ENCODE data around the gene TOMM40L. TPM values are rescaled to one million over a fixed set of nuclear protein-coding genes. Genes with fewer than 3 reads are reported as not detected.
A peak's percentile ranks its signal among the peaks of the same experiment; 100 is the strongest.

TOMM40L gene
- total and polyA plus RNA-seq, 5 experiments from 2014 or later = 4.9 to 11.3 (median 8.1) TPM

DNA sequence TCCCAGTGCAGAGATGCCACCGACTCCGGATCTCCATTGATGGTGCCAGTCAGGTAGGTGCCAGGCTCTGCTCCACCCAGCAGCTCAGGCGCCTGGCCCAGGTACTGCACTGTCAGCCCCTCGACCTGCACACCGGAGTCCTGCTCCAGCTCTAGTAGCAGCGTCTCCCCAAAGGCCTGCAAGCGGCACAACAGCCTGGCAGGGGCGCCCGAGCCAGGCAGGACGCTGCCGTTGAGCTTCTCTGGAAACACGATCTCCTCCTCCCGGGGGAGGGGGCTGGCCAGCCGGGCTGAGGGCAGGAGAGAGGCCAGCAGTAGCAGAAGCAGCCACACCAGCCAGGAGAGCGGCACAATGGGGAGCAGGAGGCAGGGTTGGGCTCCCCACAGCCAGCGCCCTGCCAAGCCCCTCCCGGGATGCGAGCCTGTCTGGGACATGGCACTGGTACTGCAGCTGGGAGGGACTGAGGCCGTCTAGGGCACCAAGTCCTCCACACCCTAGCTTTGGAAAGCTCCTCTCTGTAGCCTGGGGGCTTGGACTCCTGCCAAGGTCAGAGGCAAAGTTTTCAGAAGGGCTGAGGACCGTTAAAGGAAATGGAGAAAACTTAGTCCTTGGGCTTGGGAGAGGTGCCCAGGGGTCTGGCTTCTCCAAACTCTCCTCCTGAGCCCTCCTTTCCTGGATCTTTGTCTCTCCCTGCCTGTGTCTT, 27.5 kb upstream of the TOMM40L start:
- H3K9me3 Mint-ChIP-seq = no peaks in the 10 kb centered on the region
- H3K36me3 Mint-ChIP-seq = no peaks in the 10 kb centered on the region
- POLR2A ChIA-PET = interaction anchor here (1.9 to 6.5 kb wide), 3 partner anchors 17 to 33 kb away, joined by 8 to 90 read pairs (median 11); partner anchors contain the start of genes PPOX and TOMM40L
- no peak overlapping the region for H3K4me3 Mint-ChIP-seq
- DNase-seq (no peak), ATAC-seq (no peak)
- peak overlapping the region in 4 of 10 donors; percentile 50 to 95 (median 69) for H3K27ac Mint-ChIP-seq
- H3K4me1 Mint-ChIP-seq = peaks cover 21 to 72% (median 53%) of the 10 kb centered on the region in 4 donors
- no peaks in the 10 kb centered on the region for H3K27me3 Mint-ChIP-seq

DNA sequence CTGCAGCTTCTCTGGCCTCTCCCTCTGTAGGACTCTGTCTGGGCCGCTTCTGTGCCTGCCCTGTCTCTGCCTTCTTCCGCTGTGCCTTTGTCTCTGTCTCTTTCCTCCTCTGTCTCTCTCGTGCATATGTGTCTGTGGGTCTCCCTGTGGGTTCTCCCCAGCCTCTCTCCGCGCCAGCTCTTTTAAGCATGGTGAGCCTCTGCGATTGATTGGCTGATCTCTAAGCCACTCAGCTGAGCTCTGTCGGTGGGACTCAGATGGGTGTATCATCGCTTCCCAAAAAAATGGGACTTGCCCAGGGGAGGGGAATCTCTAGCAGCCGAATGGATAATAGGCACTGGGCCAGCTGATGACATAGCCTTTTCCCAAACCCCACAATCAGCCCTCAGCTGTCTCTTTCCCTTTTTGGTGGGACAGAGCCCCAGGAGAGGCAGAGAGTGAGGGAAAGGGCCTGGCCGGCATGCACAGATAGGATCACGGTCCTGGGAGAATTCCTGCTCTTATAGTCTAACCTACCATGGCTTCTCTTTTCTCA, 26.9 kb upstream of the TOMM40L start, which contains the start of gene ADAMTS4:
Gene ADAMTS4, minus strand, starts transcription at position 158 of the 535 bp plus-strand sequence. CDS start 427 bp downstream, outside the sequence.
- DNase-seq (no peak), ATAC-seq (no peak)
- H3K27ac Mint-ChIP-seq = peak within 1 kb of the TSS; percentile 24 to 99 (median 96)
- H3K36me3 Mint-ChIP-seq = peaks cover 0 to 4% (median under 1%) of the 10 kb centered on the region in 3 donors
- no peaks in the 10 kb centered on the region for H3K27me3 Mint-ChIP-seq
- H3K9me3 Mint-ChIP-seq = no peaks in the 10 kb centered on the region
- H3K4me1 Mint-ChIP-seq = peaks cover 23 to 76% (median 58%) of the 10 kb centered on the region in 4 donors
- peak within 1 kb of the TSS in 6 of 10 donors; percentile 3 to 97 (median 76) for H3K4me3 Mint-ChIP-seq
- POLR2A ChIA-PET = interaction anchor here (1.0 to 6.5 kb wide), 4 partner anchors 8 to 27 kb away, joined by 3 to 90 read pairs (median 8); partner anchors contain the start of gene TOMM40L

DNA sequence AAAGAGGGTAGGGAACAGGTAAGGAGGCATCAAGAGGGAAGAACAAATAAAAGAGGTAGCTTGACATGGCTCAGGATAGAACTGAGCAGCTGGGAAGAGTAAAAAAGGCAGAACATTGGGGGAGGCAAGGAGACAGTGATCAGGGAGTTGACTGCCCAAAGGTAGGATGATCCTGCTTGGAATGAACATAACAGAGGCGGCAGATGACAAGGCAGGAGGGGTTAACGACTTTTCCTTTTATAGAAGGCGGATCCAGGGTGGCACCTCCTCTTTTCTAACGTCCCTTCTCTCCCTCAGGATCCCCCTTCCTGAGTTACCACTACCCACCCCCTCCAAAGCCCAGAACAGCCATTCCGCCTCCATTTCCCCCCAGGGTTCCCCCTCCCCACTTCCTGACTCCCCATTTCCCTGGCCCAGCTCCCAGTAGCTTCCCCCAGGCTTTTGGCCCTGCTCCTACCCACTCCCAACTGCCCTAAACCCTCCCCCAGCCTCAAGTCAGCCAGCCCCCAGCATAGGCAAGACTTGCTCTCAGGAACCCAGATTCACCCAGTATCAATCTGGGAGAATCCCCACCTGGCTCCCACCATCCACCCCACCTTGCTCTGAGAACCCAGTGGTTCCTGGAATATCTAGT, 26.2 kb upstream of the TOMM40L start:
- Mint-ChIP-seq H3K9me3 (no peaks in the 10 kb centered on the region), H3K4me3 (peak overlapping the region in 7 of 10 donors; percentile 58 to 97 (median 94)), H3K27ac (peak overlapping the region; percentile 75 to 99 (median 97)), H3K4me1 (peaks cover 29 to 77% (median 62%) of the 10 kb centered on the region in 4 donors), H3K36me3 (peaks cover 0 to 10% (median 7%) of the 10 kb centered on the region in 3 donors), H3K27me3 (no peaks in the 10 kb centered on the region)
- DNase-seq (no peak), ATAC-seq (no peak)
- POLR2A ChIA-PET = interaction anchor here (0.6 to 6.5 kb wide), 5 partner anchors 8 to 26 kb away, joined by 3 to 90 read pairs (median 6); partner anchors contain the start of gene TOMM40L

DNA sequence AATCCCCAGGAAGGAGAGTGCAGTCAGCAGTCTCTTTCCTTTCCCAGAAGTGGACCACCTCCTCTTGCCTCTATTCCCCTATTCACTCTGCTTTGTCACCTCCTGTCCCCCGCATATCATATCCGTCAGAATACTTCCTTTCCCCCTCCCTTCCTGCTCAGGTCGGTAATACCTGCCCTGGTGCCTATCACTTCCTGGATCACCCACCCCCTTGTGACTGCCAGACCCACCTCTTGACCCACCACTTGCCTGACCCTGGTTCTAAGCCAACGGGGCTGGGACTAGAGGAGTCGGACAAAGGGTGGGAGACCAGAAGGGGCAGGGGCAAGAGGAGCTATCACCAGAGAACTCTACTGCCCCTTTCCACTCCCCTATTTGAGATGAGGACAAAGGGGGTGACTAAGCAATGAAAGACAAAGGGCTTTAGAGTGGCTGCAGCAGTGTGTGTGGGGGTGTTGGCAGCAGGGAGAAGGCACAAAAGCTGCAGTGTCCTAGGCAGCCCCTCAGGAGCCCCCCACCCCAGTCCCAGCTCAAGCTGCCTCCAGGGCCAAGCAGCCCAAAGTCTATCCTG, 25.4 kb upstream of the TOMM40L start:
- H3K27me3 Mint-ChIP-seq = no peaks in the 10 kb centered on the region
- H3K4me1 Mint-ChIP-seq = peaks cover 29 to 74% (median 61%) of the 10 kb centered on the region in 4 donors
- ATAC-seq (peak in 1 of 2 donors; percentile 17), DNase-seq (peak in 2 of 10 donors; percentile 30 to 34)
- peak overlapping the region; percentile 92 to 99 (median 98) for H3K27ac Mint-ChIP-seq
- H3K36me3 Mint-ChIP-seq = peaks cover 0 to 19% (median 7%) of the 10 kb centered on the region in 3 donors
- H3K9me3 Mint-ChIP-seq = no peaks in the 10 kb centered on the region
- peak overlapping the region; percentile 40 to 97 (median 92) for H3K4me3 Mint-ChIP-seq
- POLR2A ChIA-PET = interaction anchor here (1.0 to 7.3 kb wide), 8 partner anchors 8 to 181 kb away, joined by 3 to 231 read pairs (median 34); partner anchors contain the start of genes APOA2, B4GALT3, FCER1G and PPOX

DNA sequence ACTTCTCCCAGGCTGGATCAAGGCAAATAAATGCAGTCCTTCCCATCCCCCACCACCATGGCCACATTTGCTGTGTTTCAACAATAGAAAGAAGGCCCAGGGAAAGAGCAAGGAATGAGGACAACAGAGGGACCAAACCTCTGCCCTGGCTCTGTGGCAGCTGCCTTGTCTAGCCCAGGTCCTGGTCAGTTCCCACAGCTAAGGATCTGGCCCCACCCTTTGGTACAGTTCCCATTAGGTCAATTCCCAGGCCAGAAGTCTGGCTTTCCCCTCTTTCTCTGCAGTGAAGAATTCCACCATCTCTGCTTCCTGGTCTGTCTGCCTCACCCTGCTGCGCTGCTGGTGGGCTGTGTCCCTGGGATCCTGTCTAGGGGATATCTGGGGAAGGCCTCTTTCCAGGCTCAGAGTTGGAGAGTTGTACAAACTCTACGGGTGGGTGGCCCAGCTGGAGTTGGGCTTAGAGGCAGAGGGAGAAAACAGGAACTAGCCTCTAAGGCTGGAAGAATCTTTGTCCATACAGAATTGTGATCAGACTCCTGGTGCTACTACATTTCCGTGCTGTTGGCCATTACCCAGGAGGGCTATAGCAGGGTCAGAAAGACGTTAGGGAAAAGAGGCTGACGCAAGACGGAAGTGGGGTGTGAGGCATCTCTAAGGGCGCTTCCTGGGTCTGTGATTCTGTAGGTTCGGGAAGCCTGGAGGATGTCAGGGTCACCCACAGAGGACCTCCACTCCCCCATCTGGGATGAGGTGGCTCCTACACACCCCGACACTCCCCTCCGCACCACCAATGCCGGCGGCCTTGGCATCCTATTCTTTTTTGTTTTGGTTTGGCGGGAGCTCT, 24.6 kb upstream of the TOMM40L start:
- Mint-ChIP-seq H3K27me3 (no peaks in the 10 kb centered on the region), H3K4me3 (peak overlapping the region; percentile 92 to 97 (median 94)), H3K4me1 (peaks cover 29 to 75% (median 66%) of the 10 kb centered on the region in 4 donors), H3K27ac (peak overlapping the region; percentile 95 to 99 (median 99)), H3K36me3 (peaks cover 0 to 25% (median 7%) of the 10 kb centered on the region in 3 donors), H3K9me3 (no peaks in the 10 kb centered on the region)
- ATAC-seq (peak in 1 of 2 donors; percentile 1), DNase-seq (no peak)
- POLR2A ChIA-PET = interaction anchor here (0.8 to 7.3 kb wide), 25 partner anchors 9 to 191 kb away, joined by 3 to 231 read pairs (median 7); partner anchors contain the start of genes APOA2, B4GALT3, FCER1G and PPOX

DNA sequence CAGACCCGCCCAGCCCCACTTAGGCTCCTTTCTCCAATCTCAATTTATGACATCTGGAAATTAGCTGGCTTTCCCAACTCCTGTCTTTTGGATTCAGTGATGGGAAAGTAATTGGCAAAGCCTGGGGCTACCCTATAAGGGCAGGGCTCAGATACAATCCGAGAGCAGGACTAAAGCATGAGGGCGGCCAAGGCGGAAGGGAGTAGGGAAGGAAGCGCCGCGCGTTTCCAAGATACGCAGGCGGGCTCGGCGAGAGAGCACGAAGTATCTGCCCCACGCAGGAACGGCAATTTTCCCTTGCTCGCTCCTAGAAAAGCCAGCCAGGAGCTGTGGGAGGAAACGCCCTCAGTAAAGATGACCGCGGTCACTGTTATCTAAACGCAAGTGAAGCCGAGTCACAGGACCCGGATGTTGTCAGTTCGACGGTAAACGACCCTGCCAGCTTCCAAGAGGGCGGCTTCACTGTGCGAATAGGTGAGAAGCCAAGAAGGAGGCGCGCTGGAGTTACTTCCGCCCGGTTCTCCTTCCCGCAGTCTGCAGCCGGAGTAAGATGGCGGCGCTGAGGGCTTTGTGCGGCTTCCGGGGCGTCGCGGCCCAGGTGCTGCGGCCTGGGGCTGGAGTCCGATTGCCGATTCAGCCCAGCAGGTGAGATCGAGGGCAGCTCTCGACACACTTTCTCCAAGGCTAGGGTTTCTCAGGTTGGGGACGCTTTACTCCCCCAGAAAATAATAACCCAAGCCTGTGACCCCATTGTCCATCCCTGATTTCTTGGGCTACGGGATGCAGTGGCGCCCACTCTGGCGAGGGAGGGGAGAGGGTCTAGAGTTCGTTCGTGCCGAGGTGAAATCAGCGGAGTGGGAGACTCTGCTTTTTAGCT, 23.8 kb upstream of the TOMM40L start, which contains the start of gene NDUFS2:
Gene NDUFS2, plus strand, starts transcription at position 532 of the 877 bp plus-strand sequence. Its CDS starts 19 bp downstream, at position 551.
- Mint-ChIP-seq H3K36me3 (peaks cover 0 to 33% (median 7%) of the 10 kb centered on the region in 3 donors), H3K4me1 (peaks cover 32 to 83% (median 71%) of the 10 kb centered on the region in 4 donors), H3K4me3 (peak within 1 kb of the TSS; percentile 92 to 97 (median 94)), H3K27me3 (no peaks in the 10 kb centered on the region), H3K27ac (peak within 1 kb of the TSS; percentile 95 to 99 (median 99)), H3K9me3 (no peaks in the 10 kb centered on the region)
- DNase-seq (peak; percentile 83 to 98 (median 94)), ATAC-seq (peak; percentile 97 to 98)
- POLR2A ChIA-PET = interaction anchor here (0.5 to 7.3 kb wide), 30 partner anchors 9 to 1128 kb away, joined by 3 to 231 read pairs (median 6); partner anchors contain the start of genes APOA2, B4GALT3, DEDD and FCER1G

DNA sequence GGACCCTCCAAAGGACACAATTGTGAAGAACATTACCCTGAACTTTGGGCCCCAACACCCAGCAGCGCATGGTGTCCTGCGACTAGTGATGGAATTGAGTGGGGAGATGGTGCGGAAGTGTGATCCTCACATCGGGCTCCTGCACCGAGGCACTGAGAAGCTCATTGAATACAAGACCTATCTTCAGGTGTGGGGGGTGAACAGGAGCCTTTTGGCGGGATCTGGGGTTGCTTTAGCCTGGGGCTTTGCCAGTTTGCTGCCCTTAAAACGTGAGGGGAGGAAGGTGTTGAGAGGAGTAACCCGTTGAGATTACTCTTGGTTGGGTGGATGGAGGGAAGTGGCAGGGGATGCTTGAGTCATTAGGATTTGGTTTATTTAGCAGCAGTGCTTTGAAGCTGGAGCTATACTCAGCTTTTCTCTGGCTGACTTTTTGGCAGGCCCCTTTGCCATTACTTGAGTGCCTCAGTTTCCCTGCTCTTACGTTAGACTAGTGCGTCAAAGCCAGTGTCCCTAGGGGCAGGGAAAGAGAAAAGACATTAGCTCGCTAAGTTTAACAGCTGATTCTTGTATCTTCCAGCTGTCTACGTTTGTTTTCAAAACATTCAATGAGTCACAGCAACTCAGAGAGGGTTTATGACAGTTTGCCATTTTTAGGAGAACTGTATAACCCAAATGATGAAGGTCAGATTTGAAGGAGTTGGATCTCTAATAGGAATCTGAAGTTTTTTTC, 19.3 kb upstream of the TOMM40L start:
- Mint-ChIP-seq H3K27me3 (no peaks in the 10 kb centered on the region), H3K36me3 (peaks cover 11 to 76% (median 11%) of the 10 kb centered on the region in 3 donors)

DNA sequence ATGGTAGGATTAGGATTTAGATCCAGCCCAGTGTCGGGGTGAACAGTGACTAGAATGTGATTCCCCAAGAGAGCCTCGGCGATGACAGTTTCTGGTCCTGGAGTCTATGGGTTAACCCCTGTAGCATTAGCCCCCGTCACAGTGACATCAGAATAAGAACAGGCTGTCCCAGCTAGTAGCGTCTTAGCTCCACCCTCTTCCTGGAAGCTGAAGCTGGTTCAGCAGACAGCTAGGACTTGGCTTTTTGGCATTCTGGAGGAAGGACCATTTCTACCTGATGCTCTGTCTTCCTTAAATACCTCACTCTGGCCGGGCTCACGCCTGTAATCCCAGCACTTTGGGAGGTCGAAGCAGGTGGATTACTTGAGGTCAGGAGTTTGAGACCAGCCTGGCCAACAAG, 18.7 kb upstream of the TOMM40L start:
- Mint-ChIP-seq H3K9me3 (no peaks in the 10 kb centered on the region), H3K4me1 (peaks cover 25 to 65% (median 57%) of the 10 kb centered on the region in 4 donors), H3K36me3 (peaks cover 11 to 82% (median 11%) of the 10 kb centered on the region in 3 donors), H3K27ac (peak overlapping the region in 3 of 10 donors; percentile 24 to 59 (median 41)), H3K4me3 (no peak overlapping the region), H3K27me3 (no peaks in the 10 kb centered on the region)
- ATAC-seq (no peak), DNase-seq (no peak)
- POLR2A ChIA-PET = interaction anchor here (2.0 to 7.3 kb wide), 2 partner anchors 15 to 99 kb away, joined by 6 to 231 read pairs; partner anchors contain the start of genes APOA2, FCER1G and TOMM40L

More for the DNA sequence above, 19.3 kb upstream of the TOMM40L start:
- H3K4me3 Mint-ChIP-seq = no peak overlapping the region
- peak overlapping the region in 7 of 10 donors; percentile 3 to 86 (median 71) for H3K27ac Mint-ChIP-seq
- H3K9me3 Mint-ChIP-seq = no peaks in the 10 kb centered on the region
- ATAC-seq (no peak), DNase-seq (no peak)
- POLR2A ChIA-PET = interaction anchor here (0.6 to 7.3 kb wide), 5 partner anchors 8 to 108 kb away, joined by 3 to 231 read pairs (median 6); partner anchors contain the start of genes APOA2, FCER1G, SDHC and TOMM40L
- peaks cover 27 to 71% (median 60%) of the 10 kb centered on the region in 4 donors for H3K4me1 Mint-ChIP-seq

DNA sequence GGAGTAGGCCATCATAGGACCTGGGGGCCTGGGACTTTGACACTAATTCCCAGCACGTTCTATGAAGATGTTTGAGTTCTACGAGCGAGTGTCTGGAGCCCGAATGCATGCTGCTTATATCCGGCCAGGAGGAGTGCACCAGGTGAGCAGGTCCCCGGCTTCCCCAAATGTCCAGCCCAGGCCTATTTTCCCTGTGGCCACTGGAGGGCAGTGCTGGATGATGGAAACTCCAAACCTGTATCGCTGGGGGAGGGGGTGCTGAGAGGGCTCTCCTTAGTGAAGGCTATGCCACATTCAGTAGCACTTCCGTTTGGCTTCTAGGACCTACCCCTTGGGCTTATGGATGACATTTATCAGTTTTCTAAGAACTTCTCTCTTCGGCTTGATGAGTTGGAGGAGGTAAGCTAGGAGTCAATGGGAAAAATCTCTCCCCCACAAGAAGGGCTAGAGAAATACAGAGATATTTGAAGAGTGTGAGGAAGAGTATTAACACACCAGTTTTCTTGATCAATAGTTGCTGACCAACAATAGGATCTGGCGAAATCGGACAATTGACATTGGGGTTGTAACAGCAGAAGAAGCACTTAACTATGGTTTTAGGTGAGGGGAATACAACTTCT, 16.0 kb upstream of the TOMM40L start:
- ATAC-seq = peak; percentile 96 to 97
- no peaks in the 10 kb centered on the region for H3K9me3 Mint-ChIP-seq
- peaks cover 22 to 54% (median 45%) of the 10 kb centered on the region in 4 donors for H3K4me1 Mint-ChIP-seq
- POLR2A ChIA-PET = interaction anchor here (0.6 to 10.4 kb wide), 6 partner anchors 8 to 96 kb away, joined by 3 to 113 read pairs (median 6); partner anchors contain the start of genes APOA2, NDUFS2 and TOMM40L
- no peak overlapping the region for H3K4me3 Mint-ChIP-seq
- H3K36me3 Mint-ChIP-seq = peaks cover 9 to 96% (median 29%) of the 10 kb centered on the region in 3 donors
- peak; percentile 62 to 90 (median 75) for DNase-seq
- H3K27ac Mint-ChIP-seq = peak overlapping the region; percentile 46 to 91 (median 83)
- no peaks in the 10 kb centered on the region for H3K27me3 Mint-ChIP-seq

All from naive thymus-derived CD8-positive, alpha-beta T cell (primary cell).